ENCODE data around the gene RBMS1. TPM values are rescaled to one million over a fixed set of nuclear protein-coding genes. Genes with fewer than 3 reads are reported as not detected.
A peak's percentile ranks its signal among the peaks of the same experiment; 100 is the strongest.

Gene RBMS1
- total RNA-seq, 3 donors from 2014 or later, result 9.7 to 58.3 (median 21.6) TPM

GRCh38 chr2:160225722-160226121 lies 267.9 kb downstream of the RBMS1 start:
- Histone ChIP-seq H3K9me3 (no peaks in the 10 kb centered on the region), H3K4me1 (ENCODE audit: low read depth) (peaks cover 30% of the 10 kb centered on the region), H3K36me3 (ENCODE audit: low read depth) (no peaks in the 10 kb centered on the region), H3K4me3 (no peak overlapping the region)
- DNase-seq, result peak in 1 of 3 donors; percentile 38
- intact Hi-C loops (cut with DNase I, micrococcal nuclease), result no loop called here
- peak; percentile 5 for ATAC-seq
- no peak for TF ChIP-seq CTCF (IDR thresholded peaks at IDR 0.05)

- H3K4me3 ChIP-seq, result no peak overlapping the region
- no peaks in the 10 kb centered on the region for H3K9me3 ChIP-seq
- no peak for DNase-seq
- no peak for ATAC-seq
- H3K36me3 ChIP-seq (ENCODE audit: low read depth), result no peaks in the 10 kb centered on the region
- H3K4me1 ChIP-seq (ENCODE audit: low read depth), result peaks cover 30% of the 10 kb centered on the region
- intact Hi-C loops (cut with DNase I, micrococcal nuclease), result no loop called here
- TF ChIP-seq CTCF (IDR thresholded peaks at IDR 0.05), result no peak
Measured at GRCh38 chr2:160224507-160224906, 269.1 kb downstream of the RBMS1 start.

- ATAC-seq (peak; percentile 38), DNase-seq (no peak)
- no peak for TF ChIP-seq CTCF (IDR thresholded peaks at IDR 0.05)
- Histone ChIP-seq H3K9me3 (no peaks in the 10 kb centered on the region), H3K4me1 (ENCODE audit: low read depth) (peaks cover 30% of the 10 kb centered on the region), H3K36me3 (ENCODE audit: low read depth) (no peaks in the 10 kb centered on the region), H3K4me3 (no peak overlapping the region)
- intact Hi-C loops (cut with DNase I, micrococcal nuclease), result no loop called here
Measured at GRCh38 chr2:160224060-160224459, 269.5 kb downstream of the RBMS1 start.

GRCh38 chr2:160223560-160223959 lies 270.0 kb downstream of the RBMS1 start:
- Histone ChIP-seq H3K4me1 (ENCODE audit: low read depth) (peaks cover 30% of the 10 kb centered on the region), H3K4me3 (no peak overlapping the region), H3K36me3 (ENCODE audit: low read depth) (no peaks in the 10 kb centered on the region), H3K9me3 (no peaks in the 10 kb centered on the region)
- ATAC-seq (no peak), DNase-seq (no peak)
- TF ChIP-seq CTCF (IDR thresholded peaks at IDR 0.05), result no peak
- intact Hi-C loops (cut with DNase I, micrococcal nuclease), result no loop called here

- intact Hi-C loops (cut with DNase I, micrococcal nuclease), result no loop called here
- ATAC-seq (peak; percentile 19), DNase-seq (no peak)
- TF ChIP-seq CTCF (IDR thresholded peaks at IDR 0.05), result no peak
- H3K36me3 ChIP-seq (ENCODE audit: low read depth), result no peaks in the 10 kb centered on the region
- no peak overlapping the region for H3K4me3 ChIP-seq
- H3K9me3 ChIP-seq, result no peaks in the 10 kb centered on the region
- H3K4me1 ChIP-seq (ENCODE audit: low read depth), result peaks cover 30% of the 10 kb centered on the region
Measured at GRCh38 chr2:160222546-160223283, 270.9 kb downstream of the RBMS1 start.

Measured in mucosa of descending colon (tissue), 3 donors.